LNCAP (cell line): ENCODE results near the gene IRX4.

Experiments used
- TF ChIP-seq, protein P1 (sequence below): fragments of 450-650 bp; IDR thresholded peaks from 2 replicates; pipeline ENCODE4 v1.5.1; 2017; ENCODE audit warnings: mild to moderate bottlenecking

The IRX4 gene

DNA sequence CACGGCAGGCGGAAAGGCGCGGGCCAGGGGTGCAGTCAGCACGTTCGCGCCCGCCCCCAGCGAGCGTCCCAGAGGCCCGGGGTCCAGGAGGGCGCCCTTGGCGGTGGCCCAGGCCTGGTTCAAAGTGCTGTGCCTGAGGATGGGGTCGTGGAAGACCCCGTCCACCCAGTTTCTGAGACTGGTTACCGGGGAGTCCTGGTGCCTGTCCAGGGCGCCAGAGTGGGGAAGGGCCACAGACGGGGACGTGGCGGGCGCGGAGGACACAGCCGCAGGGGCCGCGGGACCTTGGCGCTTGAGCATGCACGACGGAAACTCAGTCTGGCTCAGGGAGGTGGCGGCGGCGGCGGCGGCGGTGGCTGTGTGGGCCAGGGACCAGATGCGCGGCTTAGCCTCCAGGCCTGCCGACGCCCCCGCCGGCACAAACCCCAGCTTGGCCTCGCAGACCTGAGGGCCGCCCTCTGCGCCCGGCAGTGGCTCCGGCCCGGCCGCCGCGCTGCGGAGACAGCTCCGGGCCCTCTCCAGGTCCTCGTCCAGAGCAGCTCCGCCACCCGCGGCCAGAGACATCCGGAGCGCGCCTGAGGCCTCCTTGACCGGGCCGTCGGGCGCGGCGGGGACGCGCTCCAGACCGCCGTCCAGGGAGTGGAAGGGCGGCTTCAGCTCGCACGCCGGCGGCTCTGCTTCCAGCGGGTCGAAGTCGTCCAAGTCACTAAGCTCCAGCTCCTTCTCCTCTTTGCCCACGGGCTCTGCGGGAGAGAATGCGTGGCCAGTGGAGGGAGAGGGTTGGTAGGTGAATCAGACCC lies 4.5 kb downstream of the IRX4 start:
- TF ChIP-seq, protein P1, sequence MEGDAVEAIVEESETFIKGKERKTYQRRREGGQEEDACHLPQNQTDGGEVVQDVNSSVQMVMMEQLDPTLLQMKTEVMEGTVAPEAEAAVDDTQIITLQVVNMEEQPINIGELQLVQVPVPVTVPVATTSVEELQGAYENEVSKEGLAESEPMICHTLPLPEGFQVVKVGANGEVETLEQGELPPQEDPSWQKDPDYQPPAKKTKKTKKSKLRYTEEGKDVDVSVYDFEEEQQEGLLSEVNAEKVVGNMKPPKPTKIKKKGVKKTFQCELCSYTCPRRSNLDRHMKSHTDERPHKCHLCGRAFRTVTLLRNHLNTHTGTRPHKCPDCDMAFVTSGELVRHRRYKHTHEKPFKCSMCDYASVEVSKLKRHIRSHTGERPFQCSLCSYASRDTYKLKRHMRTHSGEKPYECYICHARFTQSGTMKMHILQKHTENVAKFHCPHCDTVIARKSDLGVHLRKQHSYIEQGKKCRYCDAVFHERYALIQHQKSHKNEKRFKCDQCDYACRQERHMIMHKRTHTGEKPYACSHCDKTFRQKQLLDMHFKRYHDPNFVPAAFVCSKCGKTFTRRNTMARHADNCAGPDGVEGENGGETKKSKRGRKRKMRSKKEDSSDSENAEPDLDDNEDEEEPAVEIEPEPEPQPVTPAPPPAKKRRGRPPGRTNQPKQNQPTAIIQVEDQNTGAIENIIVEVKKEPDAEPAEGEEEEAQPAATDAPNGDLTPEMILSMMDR: no peak

DNA sequence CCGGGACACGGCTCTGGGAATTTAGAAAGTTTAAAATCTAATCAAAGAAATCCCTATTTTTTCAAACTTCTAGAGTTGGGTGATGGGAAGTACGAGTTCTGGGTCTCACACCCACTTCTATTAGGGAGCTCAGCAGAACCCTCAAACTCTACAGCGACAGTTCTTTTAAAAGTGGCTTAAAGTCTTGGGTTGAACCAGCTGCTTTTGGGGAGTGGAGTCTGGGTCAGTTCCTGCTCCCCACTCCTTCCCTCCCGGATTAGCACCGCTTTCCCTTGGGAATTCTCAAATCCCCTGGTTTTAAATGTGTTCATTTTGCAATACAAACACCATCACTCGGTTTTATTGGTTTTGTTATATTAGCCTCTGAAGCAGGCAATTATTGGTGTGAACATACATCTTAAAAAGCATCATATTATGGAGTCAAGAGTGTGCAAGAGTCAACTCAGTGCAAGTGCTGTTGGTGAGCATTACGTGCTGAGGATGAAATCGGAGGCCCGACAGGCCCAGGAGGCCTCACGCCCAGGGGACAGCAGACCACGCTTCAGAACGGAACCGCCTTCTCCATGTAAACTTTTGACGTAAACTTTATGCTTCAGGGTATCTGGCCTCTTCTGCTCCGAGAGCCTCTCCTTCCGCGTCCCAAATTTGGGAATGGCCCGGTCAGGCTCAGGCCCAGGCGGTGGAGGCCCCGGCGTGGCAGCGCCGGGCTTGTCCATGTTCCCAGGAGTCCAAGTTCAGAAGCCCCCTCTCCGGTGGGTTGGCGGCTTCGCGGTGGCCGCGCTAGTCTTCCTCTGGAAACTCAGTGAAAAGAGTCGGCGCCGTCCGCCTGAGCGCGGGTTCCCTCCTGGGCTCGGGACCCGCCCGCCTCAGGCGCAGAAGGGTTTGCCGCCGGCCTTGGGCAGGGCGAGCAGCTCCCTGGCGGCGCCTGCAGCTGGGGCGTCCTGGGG lies 5.3 kb downstream of the IRX4 start:
- TF ChIP-seq, protein P1: no peak

DNA sequence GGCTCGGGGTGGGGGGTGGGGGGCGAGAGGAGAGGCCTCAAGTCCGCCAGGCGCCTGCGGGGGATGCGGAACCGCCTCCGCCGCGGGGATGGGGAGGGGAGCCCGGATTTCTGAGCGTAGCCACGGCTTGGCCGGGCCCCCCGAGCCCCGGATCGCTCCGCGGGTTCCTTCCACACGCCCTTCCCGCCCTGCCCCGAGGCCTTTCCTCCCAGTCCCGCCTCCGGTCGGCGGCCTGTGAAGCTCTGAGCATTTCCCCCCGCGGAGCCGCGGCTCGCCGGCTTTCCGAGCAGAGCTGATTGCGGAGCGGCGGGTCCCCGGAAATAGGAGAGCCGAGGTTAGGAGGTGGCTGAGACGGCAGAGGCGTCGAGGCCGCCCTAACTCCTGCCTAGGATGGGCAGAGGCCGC lies 6.1 kb downstream of the IRX4 start:
- TF ChIP-seq, protein P1: no peak

DNA sequence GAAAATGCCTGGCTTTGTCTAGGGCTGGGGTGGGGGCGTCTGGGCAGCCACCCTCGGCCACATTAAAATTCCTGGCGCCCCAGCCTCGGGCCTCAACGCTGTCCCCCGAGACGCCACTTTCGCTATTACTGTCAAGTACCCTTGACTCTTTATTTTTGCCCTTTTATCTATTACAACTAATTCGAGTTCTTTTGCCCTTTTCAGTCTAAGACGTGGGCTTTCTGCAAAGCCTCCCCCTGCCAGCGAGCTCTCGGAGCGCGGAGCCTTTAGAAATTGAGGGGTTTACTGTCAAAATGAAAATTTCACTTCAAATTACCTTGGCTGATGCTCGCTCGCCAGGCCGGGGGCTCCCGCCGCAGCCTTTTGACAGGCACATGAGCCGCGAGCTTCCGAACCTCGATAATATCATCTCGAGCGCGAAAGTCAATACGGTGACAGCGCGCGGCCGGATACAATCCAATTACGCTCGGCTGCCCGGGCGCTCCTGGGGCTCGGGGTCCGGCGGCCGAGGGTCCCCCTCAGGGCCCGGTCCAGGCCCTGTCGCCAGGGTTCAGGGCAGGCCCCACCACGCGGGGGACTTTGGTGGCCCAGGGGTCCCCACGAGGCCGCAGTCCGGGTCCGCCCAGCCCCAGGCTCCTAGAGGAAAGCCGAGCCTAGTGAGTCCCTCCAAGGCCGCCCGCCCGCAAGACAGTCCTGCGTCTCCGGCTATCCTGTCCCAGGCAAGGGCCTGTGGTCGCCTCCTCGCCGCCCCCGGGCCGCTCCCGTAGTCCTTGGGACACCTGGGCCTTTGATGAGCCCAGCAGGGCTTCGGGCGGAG lies 6.7 kb downstream of the IRX4 start:
- TF ChIP-seq, protein P1: no peak

DNA sequence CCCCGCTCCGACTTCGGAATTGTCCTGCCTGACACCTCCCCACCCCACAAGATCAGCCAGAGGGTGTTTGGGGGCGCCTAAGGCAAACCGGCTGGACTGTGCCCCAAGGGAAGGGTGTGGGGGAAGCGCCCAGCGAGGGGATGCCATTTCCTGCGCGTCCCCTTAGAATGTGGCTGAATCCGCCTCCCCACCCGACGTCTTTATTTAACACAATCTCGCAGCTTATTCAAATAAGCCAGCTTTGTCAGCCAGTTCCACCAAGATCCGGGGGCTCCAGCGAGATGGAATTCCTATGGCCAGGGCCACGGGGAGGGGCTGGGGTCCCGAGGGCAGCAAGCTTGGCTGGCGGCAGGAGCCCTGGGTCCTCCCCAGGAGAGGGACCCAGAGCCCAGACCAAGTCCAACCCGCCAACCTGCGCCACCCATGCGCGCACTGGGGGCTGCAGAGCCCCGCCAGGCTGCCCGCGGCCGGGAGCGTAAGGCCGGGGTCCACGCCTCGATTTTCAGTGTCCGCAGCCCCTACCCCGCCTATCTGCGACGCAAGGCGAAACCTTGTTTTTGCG lies 7.4 kb downstream of the IRX4 start:
- TF ChIP-seq, protein P1: no peak

DNA sequence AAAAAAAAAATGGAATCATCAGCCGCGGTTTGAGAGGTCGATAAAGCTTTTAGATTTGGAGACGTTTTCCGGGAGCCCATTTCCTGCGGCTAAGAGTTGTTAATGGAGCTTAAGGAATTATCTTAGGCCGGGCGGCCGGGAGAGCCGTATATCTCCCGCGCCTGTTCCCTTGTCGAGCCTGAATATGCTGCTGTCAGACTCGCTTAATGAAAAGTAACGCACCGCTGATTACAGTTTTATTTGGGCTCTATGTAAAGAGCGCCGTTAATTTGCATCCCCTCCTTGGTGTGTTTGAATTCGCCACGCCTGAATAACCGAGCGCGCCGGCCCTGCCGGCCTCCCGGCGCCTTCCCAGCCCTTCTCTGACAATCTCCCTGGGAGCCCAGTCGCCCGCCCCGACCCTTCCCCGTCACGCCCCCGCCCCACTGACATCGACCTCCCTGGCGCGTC lies 7.9 kb downstream of the IRX4 start:
- TF ChIP-seq, protein P1: no peak

DNA sequence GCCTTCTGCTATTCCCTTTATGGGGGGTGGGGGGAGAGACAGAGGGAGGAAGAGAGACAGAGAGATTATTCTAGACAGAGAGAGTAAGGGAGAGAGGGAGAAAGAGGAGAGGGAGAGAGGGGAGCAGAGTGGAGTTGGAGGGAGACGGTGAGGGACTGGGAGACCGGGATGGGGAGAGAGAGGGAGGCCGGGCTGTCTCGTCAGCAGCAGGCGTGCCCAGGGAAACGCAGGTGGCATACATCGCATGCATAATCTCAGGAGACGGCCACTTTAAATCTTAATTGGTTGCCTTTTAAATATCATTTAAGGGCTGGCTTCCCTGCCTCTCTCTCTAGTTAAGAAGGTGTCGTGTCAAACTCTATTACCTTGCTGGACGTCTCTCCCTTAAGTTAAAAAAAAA lies 8.4 kb downstream of the IRX4 start:
- TF ChIP-seq, protein P1: no peak
